Tongue (tissue), 2 donors: ENCODE results near the gene TMCC3. TPM values are rescaled to one million over a fixed set of nuclear protein-coding genes. Genes with fewer than 3 reads are reported as not detected.

ENCODE experiments used
- DNase-seq: peaks from one replicate; pipeline ENCODE4 v3.0.0-alpha.2; 2015
- total RNA-seq: library from RNA; depleted of rRNA; stranded (reverse); fragments of >200 nt; gene quantifications from one replicate; pipeline ENCODE4 v1.2.3, GENCODE V29; 2014

TMCC3 gene
- total RNA-seq, 1 donor from 2014 or later = 20.7 TPM

- DNase-seq = no peak
Measured at GRCh38 chr12:94671917-94672316, 21.6 kb upstream of the TMCC3 start.

GRCh38 chr12:94670898-94671297 is 20.5 kb upstream of the TMCC3 start:
- DNase-seq = no peak

DNA sequence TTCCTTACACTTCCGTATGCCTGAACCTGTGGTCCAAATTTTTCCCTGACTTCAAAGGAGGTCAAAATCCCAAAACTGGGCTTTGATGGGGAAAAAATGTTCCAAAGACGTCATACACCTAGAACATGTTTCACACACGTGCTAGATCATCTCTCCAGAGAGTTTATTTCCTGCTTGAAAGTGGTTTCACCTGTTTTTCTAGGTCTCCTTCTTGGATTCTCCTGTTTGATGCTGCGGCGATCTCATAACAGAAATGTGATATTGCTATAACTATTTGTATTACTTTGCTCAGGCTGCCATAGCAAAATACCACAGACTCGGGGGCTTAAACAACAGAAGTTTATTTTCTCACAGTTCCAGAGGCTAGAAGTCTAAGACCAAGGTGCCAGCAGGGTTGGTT is 19.7 kb upstream of the TMCC3 start:
- no peak for DNase-seq

DNA sequence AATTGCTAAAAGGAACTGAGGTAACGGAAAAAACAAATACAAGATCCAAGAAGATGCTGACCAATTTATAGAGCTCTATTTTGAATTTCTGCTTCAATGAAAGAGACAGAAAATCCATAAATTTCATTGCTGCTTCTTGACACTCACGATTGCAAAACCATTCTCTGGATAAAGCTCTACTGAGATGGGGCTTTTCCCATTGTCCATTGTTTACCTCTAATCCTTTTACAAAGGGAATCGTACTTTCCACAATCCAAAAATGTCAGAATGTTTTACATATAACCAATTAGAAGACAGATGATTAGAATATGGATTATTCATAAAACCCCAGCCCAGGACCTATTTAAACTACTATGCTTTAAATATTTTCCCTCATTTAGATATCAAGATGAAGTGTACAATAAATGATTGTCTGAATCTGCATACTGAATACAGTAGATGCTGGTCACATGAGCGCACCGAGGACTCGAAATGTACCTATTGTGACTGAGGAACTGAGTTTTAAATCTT is 16.7 kb upstream of the TMCC3 start:
- DNase-seq = no peak

DNA sequence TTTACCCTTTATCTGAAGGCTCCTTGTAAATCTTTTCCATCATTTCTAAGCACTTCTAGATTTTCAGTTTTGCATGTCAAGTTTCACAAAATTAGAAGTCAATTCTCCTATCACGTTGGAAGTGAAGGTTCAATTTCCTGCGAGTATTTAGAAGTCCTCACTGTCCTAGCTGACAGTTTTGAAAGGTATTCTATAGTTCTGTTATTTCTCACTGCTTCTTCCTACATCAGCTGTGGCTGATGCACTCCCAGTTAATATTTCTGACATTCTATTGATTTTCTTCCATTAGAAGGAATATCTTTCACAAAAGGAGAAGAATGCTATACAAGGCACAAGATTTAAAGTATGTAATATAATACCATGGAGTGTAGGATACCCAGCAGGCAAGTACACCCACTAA is 15.8 kb upstream of the TMCC3 start:
- DNase-seq = no peak

DNA sequence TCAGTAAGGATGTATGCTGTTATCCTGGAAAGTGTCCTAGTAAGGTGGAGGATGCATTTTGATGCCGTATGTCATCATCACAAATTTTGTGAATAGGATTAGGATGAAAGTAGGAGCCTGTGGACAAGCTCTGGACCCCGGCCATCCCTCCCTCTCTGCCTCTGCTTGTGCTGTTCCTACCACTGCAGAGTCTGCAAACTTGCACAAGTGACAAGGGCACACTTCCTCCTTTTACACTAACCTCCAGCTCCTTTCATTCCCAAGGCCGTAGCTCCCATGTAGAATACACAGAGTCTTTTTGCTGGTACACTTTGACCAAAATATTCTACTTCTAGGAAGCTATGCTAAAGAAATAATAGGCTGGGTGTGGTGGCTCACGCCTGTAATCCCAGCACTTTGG is 13.3 kb upstream of the TMCC3 start:
- no peak for DNase-seq

GRCh38 chr12:94663071-94663470 is 12.7 kb upstream of the TMCC3 start:
- no peak for DNase-seq

DNA sequence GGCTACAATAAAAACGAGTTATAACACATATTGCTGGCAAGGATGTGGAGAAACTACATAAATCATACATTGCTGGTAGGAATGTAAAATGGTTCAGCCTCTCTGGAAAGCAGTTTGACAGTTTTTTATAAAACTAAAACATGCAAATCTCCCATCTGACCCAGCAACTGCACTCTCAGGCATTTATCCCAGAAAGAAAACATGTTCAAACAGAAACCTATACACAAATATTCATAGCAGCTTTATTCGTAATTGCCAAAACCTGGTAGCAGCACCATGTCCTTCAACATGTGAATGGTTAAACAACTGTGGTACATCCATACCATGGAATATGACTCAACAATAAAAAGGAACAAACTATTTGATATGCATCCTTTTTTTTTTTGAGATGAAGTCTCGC is 10.1 kb upstream of the TMCC3 start:
- no peak for DNase-seq

DNA sequence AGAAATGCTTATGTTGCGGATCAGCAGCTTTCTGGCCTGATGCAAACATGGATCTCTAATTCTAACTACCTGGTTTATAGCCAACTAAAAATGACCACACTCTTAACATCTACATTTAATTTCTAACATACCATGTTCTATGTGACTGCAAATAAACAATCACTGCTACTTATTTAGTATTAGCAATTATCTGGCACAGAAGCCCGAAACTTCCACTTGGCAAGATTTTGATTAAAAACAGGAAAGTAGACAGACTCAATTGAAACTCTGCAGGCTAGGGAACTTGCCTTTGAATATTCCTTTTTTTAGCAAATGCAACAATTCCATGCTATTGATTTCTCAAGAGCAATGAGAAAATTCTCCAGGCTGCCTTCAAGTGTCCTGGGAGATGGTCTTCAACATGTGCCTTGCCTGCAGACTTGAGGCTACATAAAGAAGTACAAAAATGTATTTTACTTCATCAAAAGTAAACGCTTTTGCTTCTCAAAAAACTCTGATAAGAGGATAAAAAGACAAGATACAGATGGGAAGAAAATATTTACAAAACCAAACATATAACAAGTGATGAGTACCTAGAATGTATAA is 9.1 kb upstream of the TMCC3 start:
- no peak for DNase-seq

GRCh38 chr12:94658931-94659330 is 8.6 kb upstream of the TMCC3 start:
- DNase-seq = no peak

- DNase-seq = no peak
Measured at GRCh38 chr12:94656556-94656955, 6.2 kb upstream of the TMCC3 start.

DNA sequence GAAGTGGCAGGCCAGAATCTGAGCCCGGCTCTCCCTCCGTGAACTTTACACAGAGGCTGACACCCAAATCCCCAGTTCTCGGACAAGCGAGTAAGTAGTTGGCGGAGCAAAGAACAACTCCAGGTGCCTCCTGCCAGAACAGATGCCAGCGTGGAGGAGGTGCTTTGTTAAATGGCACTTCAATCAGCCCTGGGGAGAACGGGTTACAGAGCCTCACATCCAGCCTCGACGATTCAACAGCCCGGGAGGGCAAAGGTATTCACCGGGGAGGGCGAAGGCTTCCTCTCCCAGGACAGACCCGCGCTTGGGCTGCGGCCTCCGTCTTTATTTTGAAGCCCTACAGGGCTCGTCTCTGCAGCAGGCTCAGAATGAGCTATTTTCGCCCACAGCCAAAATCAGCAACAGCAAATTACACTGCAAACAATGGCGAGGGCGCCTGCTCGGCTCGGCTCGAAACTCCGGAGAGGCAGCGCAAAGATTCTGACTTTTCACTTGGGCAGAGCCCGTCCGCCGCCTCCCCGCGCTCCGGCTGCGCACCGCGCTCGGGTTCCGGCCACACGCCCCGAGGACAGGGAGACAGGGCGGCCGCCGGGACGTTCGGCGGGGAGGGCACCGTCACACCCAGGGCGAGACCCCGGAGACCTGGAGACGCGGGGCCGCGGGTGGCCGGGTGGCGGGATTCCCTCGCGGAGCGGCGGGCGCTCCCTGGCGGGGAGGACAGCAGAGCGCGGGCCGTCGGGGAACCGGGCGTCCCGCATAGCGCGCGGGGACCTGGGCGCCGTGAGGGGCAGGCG is 811 bp downstream of the TMCC3 start:
- peak; percentile 61 for DNase-seq

GRCh38 chr12:94648578-94648977 is 1.8 kb downstream of the TMCC3 start:
- no peak for DNase-seq

GRCh38 chr12:94644141-94644979 is 6.0 kb downstream of the TMCC3 start:
- peak; percentile 48 for DNase-seq

DNA sequence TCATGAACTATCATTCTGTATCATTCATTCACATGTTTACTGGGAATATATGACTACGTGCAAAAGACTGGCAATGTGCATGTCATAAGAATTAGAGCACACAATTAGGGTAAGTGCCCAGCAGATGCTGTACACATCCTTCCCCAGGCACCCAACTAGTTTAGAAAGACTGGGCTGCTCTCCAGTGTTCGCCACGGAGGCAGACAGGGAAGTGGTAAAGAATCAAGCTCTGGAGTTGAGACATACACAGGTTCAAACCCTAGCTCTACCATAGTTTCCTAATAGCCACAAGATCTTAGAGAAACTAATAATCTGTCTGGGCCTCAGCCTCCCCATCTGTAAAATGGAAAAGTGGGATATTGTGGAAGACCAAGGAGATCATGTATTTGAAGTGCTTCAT is 6.8 kb downstream of the TMCC3 start:
- DNase-seq = no peak

DNA sequence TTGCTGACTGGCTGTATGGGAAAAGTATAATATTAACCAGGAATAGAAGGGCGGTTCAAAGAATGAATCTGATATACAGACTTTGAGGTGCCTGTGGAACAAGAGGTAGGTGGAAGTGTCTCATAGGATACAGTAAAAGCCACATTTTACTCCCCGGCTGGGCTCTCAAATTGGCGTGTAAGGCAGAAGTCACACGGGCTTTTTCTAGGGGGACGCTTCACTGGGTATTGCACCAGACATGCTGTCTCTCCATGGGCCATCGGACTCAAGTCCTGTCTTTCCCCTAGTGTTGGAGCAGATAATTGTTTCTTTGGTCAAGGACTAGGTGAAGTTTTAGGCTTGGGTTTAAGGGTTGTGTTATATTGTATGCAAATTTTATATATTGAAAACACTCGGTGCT is 9.1 kb downstream of the TMCC3 start:
- DNase-seq = no peak

DNA sequence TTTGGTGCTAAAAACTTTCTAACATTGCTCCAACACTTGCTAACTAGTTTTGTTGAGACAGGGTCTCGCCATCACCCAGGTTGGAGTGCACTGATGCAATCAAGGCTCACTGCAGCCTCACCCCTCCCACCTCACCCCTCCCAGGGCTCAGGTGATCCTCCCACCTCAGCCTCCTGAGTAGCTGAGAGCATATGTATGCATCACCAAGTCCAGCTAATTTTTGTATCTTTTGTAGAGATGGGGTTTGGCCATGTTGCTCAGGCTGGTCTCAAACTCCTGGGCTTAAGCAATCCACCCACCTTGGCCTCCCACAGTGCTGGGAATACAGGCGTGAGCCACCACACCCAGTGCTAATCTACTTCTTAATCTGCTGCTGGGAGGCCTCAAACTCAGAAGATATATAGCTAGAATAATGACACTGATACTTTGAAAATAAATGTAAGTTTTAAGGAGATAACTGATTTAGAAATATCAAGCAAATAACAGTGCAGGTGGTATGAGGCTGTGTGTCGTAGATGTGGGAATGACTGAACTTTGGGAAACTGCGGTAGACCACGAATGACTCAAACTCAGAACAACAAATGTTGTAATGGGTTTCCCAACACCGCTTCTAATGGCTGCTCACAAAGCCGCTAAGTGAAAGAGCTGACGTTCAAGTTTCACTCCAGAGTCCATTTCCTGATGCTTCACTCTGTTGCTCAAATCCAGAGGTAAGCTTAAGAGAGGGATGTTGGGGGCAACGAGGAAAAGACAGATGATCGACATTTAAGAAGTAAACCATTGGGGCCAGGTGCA is 10.0 kb downstream of the TMCC3 start:
- DNase-seq = no peak

GRCh38 chr12:94638521-94638920 is 11.8 kb downstream of the TMCC3 start:
- peak; percentile 62 for DNase-seq

GRCh38 chr12:94637390-94638113 is 12.8 kb downstream of the TMCC3 start:
- no peak for DNase-seq

DNA sequence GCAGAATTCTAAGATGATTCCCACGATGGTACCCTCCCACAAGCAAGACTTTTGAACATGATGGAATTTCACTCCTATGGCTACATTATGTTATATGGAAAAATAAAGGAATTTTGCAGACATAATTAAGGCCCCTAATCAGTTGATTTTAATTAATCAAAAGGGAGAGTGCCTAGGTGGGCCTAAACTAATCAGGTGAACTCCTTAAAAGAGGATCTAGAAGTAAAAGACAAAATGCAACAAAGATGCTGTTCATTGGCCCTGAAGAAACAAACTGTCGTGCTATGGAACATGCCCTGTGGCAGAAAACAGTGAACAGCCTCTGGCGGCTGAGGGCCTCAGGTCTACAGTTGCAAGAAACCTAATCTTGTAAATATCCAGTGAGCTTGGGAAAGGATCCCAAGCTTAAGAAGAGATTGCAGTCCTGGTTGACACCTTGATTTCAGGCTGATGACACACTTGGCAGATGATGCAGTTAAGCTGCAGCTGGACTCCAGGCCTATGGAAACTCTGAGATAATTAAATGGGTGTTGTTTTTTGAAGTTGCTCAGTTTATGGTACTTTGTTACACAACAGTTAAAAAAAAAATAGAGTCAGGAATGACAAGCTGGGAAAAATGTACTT is 13.8 kb downstream of the TMCC3 start:
- peak; percentile 52 for DNase-seq

- DNase-seq = no peak
Measured at GRCh38 chr12:94634717-94635116, 15.6 kb downstream of the TMCC3 start.
